Measurements from ENCODE around the gene AMFR.
"Not testable (repeated sequence)": the region's sequence is repeated elsewhere in the genome, so short reads cannot be mapped to it uniquely, and the experiment has no call there.

The AMFR gene

GRCh38 chr16:56424404-56424764 is 961 bp downstream of the AMFR start:
- peak in 1 of 3 experiments; percentile 4 for DNase-seq (ENCODE audit: low read depth in 3 of 3)

GRCh38 chr16:56423584-56424403 is 1.6 kb downstream of the AMFR start:
- no peak for DNase-seq (ENCODE audit: low read depth in 3 of 3)

GRCh38 chr16:56422896-56423441 is 2.4 kb downstream of the AMFR start:
- no peak for DNase-seq (ENCODE audit: low read depth in 3 of 3)

- DNase-seq (ENCODE audit: low read depth in 3 of 3) = no peak
Observed at GRCh38 chr16:56421976-56422669, 3.2 kb downstream of the AMFR start.

GRCh38 chr16:56421313-56421712 is 4.0 kb downstream of the AMFR start:
- no peak for DNase-seq (ENCODE audit: low read depth in 3 of 3)

GRCh38 chr16:56420613-56421012 is 4.7 kb downstream of the AMFR start:
- no peak for DNase-seq (ENCODE audit: low read depth in 3 of 3)

GRCh38 chr16:56419740-56420548 is 5.4 kb downstream of the AMFR start:
- DNase-seq (ENCODE audit: low read depth in 3 of 3) = no peak

- no peak for DNase-seq (ENCODE audit: low read depth in 3 of 3)
Observed at GRCh38 chr16:56417138-56417537, 8.2 kb downstream of the AMFR start.

- DNase-seq (ENCODE audit: low read depth in 3 of 3) = no peak
Observed at GRCh38 chr16:56415875-56416274, 9.5 kb downstream of the AMFR start.

- no peak for DNase-seq (ENCODE audit: low read depth in 3 of 3)
Observed at GRCh38 chr16:56414366-56414765, 11.0 kb downstream of the AMFR start.

GRCh38 chr16:56413381-56413780 is 12.0 kb downstream of the AMFR start:
- DNase-seq (ENCODE audit: low read depth in 3 of 3) = no peak

- no peak for DNase-seq (ENCODE audit: low read depth in 3 of 3)
Observed at GRCh38 chr16:56411624-56412023, 13.7 kb downstream of the AMFR start.

- DNase-seq (ENCODE audit: low read depth in 3 of 3) = no peak
Observed at GRCh38 chr16:56411123-56411522, 14.2 kb downstream of the AMFR start.

GRCh38 chr16:56409195-56409594 is 16.1 kb downstream of the AMFR start:
- no peak for DNase-seq (ENCODE audit: low read depth in 3 of 3)

- DNase-seq (ENCODE audit: low read depth in 3 of 3) = no peak
Observed at GRCh38 chr16:56408379-56409098, 16.8 kb downstream of the AMFR start.

- no peak for DNase-seq (ENCODE audit: low read depth in 3 of 3)
Observed at GRCh38 chr16:56405977-56406672, 19.2 kb downstream of the AMFR start.

GRCh38 chr16:56401482-56401881 is 23.9 kb downstream of the AMFR start:
- DNase-seq (ENCODE audit: low read depth in 3 of 3) = no peak

- DNase-seq (ENCODE audit: low read depth in 3 of 3) = no peak
Observed at GRCh38 chr16:56400458-56400857, 24.9 kb downstream of the AMFR start.

GRCh38 chr16:56399486-56399885 is 25.9 kb downstream of the AMFR start:
- no peak for DNase-seq (ENCODE audit: low read depth in 3 of 3)

GRCh38 chr16:56399047-56399446 is 26.3 kb downstream of the AMFR start:
- no peak for DNase-seq (ENCODE audit: low read depth in 3 of 3)

GRCh38 chr16:56396724-56397123 is 28.6 kb downstream of the AMFR start:
- not testable (repeated sequence) for DNase-seq (ENCODE audit: low read depth in 3 of 3)
